ENCODE data around the gene CST1.

CST1 gene

DNA sequence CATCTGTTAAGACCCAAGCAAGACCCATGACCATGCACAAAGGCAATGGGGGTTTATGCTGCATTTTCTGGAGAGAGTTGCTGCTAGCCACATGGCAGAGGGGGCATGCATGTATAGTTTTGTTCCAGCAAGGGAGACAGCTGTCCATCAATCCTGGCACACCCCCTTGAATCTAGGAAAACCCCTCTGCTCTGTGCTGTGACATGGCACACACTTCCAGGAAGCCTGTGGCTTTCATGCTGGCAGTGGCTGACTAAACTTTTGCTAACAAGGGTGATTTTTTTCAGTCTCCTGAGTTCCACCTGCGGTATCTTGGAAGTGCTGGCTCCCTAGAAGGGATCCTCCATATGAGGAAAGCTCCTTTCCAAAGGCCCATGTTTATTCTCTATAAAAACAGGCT, 52.8 kb downstream of the CST1 start:
- no peak for DNase-seq
